T-helper 1 cell treated with Interleukin-12 subunit alpha and Interleukin-12 subunit beta and Interleukin-4 antibody, amounts not matched to agents 30 ng/mL and 1 ng/mL, for 36 hours (primary cell): Measurements from ENCODE around the gene TENT4A. TPM values are rescaled to one million over a fixed set of nuclear protein-coding genes. Genes with fewer than 3 reads are reported as not detected.

Source experiments
- intact Hi-C: fragments of 100-400 bp; cut with micrococcal nuclease; formaldehyde crosslinking; loops from one replicate; pipeline ENCODE4 v1.15.1; 2024
- total RNA-seq: library from RNA; stranded (reverse); gene quantifications from 2 replicates; pipeline ENCODE4 v1.2.3, GENCODE V29; 2022

Gene TENT4A
- total RNA-seq, 1 donor from 2014 or later, result 34.3 TPM

- intact Hi-C loops, result no loop called here
These were observed 77.2 kb downstream of the TENT4A start for GRCh38 chr5:6790346-6790865.

DNA sequence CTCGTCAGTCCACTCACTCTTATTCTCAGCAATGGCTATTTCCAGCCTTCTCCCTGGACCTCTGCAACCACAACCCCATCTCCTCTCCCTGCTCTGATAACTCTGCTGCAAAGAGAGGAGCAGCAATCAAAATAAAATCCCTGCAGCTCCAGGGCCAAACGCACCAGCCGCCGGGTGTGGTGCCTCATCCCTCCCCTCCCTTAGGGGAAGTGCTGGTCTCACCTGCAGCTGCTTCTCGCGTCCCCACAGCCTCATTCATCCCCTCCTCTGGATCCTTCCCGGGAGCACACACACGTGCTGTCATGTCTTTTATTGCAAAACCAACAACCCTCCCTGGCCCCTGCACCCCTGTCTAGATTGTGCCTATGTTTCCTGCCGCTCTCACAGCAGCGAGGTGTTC lies 77.8 kb downstream of the TENT4A start:
- intact Hi-C loops, result no loop called here

DNA sequence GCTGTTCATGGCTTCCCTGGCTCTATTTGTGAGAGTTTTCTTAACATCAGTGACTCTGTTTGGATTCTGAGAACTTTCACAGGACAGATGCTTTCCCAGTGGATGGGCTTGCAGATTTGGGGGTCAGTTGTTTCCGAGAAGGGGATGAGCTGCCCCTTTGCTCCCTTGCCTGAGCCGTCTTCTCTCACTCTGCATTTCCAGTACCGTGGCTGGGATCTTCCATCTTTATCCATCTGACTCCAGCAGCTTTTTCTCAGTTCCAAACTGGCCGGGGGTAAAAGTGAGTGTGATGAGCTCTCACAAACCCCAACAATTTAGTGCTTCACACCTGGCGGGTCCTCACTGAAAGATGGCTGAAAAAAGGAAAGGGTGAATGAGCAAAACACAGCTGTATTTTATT lies 79.1 kb downstream of the TENT4A start:
- intact Hi-C loops, result no loop called here

- intact Hi-C loops, result no loop called here
These were observed 79.8 kb downstream of the TENT4A start for GRCh38 chr5:6792911-6793471.

GRCh38 chr5:6801236-6801635 lies 88.0 kb downstream of the TENT4A start:
- intact Hi-C loops, result no loop called here

- intact Hi-C loops, result no loop called here
These were observed 90.8 kb downstream of the TENT4A start for GRCh38 chr5:6803981-6804550.

DNA sequence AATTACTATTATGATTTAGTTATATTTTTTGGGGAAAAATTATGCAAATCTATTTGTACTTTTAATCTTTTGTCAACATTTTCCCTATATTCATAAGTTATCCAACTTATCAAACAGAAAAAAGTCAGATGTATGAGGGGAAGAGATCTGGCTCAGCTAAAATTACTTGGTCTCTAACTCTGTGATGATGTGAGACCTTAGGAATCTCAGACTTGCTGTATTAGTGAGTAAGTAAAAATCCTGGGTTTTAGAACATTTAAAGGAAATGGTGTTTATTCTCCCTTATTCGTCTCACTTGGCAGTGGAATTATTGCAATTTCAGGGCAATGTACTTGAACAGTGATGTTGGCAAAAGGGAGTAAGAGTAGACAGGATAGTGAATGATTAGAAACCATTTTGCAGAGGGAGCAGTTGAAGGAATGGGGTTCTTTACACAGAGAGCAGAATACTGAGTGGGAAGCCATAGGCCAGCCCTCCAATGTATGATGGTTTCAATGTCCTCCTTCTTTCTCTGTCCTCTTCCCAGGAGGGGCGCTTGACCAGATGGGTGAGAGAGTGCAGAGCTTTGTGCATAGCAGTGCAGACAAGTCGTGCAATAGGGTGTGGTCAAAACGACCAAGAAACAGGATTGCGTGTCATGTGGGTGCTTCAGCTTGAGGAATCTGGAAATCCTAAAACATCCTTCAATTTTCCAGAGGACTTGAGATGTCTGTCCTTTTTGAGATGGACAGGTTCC lies 91.7 kb downstream of the TENT4A start:
- intact Hi-C loops, result no loop called here

- intact Hi-C loops, result no loop called here
These were observed 92.6 kb downstream of the TENT4A start for GRCh38 chr5:6805841-6806240.

Other genes with a start within 250 kb of the TENT4A start
- gene NSUN2, start 80.4 kb upstream of the TENT4A start, total RNA-seq, result 93.4 and 97.1 TPM in 2 replicates
- 10.1 and 12.0 TPM in 2 replicates for gene SRD5A1, start 80.0 kb upstream of the TENT4A start, total RNA-seq